ENCODE measurements around the gene FERMT1. TPM values are rescaled to one million over a fixed set of nuclear protein-coding genes. Genes with fewer than 3 reads are reported as not detected.

FERMT1 gene
- total RNA-seq, 2 donors from 2014 or later = 3.5 to 4.1 TPM

DNA sequence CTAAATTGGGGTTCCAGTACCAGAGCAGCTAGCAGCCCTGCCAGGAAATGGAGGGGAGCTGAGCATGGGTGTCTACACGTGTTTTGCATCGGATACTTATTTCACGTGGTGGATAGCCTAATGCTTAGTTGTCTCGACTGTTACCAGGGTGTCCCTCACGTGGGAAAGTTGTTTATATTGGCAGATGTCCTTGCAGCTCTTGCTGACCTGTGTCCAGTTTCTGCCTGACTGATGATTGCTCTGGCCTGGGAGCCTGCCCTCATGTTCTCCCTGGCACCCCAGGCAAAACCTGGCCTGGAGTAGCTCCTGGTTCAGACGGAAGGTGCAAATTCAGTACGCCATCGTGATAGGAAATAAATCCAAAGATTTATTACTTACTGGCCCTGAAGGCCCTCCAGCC, 11.8 kb upstream of the FERMT1 start:
- WGBS, 2 experiments (ENCODE audit: insufficient coverage in 1 of 2, insufficient read length in 1 of 2) = 85 to 92% methylated on average over 3 to 8 of the region's 8 CpGs
- Mint-ChIP-seq H3K4me3 (no peak overlapping the region), H3K36me3 (ENCODE audit: low read depth) (no peaks in the 10 kb centered on the region), H3K9me3 (peaks cover 5% of the 10 kb centered on the region), H3K27me3 (ENCODE audit: insufficient read depth) (peaks cover 39% of the 10 kb centered on the region), H3K4me1 (no peaks in the 10 kb centered on the region), H3K27ac (no peak overlapping the region)
- Histone ChIP-seq H3K27me3 (ENCODE audit: control insufficient read depth, insufficient read depth, low read length, poor library complexity, severe bottlenecking) (peaks cover 50% of the 10 kb centered on the region), H3K4me3 (ENCODE audit: low read length) (no peak overlapping the region), H3K27ac (ENCODE audit: low read depth, low read length) (no peak overlapping the region), H3K36me3 (ENCODE audit: control insufficient read depth, insufficient read depth, low read length) (no peaks in the 10 kb centered on the region), H3K9me3 (ENCODE audit: control insufficient read depth, low read length) (no peaks in the 10 kb centered on the region), H3K4me1 (ENCODE audit: control insufficient read depth, insufficient read depth, low read length) (no peaks in the 10 kb centered on the region), H3K9ac (ENCODE audit: extremely low read depth, low read length, poor library complexity, severe bottlenecking) (no peak overlapping the region)
- TF ChIP-seq, protein P1, sequence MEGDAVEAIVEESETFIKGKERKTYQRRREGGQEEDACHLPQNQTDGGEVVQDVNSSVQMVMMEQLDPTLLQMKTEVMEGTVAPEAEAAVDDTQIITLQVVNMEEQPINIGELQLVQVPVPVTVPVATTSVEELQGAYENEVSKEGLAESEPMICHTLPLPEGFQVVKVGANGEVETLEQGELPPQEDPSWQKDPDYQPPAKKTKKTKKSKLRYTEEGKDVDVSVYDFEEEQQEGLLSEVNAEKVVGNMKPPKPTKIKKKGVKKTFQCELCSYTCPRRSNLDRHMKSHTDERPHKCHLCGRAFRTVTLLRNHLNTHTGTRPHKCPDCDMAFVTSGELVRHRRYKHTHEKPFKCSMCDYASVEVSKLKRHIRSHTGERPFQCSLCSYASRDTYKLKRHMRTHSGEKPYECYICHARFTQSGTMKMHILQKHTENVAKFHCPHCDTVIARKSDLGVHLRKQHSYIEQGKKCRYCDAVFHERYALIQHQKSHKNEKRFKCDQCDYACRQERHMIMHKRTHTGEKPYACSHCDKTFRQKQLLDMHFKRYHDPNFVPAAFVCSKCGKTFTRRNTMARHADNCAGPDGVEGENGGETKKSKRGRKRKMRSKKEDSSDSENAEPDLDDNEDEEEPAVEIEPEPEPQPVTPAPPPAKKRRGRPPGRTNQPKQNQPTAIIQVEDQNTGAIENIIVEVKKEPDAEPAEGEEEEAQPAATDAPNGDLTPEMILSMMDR (conservative IDR thresholded peaks at IDR 0.05) = no peak
- DNase-seq = no peak

DNA sequence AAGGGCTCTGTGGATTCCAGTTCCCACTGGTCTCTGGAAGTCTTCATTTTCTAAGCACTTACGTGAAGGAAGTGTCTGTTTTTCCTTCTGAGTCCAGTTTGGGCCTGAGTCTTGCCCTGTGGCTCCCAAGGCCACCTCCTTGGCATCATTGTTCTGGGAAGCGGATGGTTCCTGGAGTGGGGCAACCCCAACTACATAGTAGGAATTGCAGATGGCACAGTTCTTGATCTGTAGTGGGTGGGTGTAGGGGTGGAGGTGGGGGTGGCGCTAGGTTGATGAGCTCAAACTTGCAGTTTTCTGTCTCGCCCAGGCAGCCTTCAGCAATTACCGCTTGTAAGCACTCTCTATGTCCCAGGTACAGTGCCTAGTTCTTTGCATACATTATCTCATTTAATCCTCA, 7.2 kb upstream of the FERMT1 start:
- Histone ChIP-seq H3K27ac (ENCODE audit: low read depth, low read length) (no peak overlapping the region), H3K9me3 (ENCODE audit: control insufficient read depth, low read length) (no peaks in the 10 kb centered on the region), H3K4me1 (ENCODE audit: control insufficient read depth, insufficient read depth, low read length) (no peaks in the 10 kb centered on the region), H3K4me3 (ENCODE audit: low read length) (no peak overlapping the region), H3K36me3 (ENCODE audit: control insufficient read depth, insufficient read depth, low read length) (no peaks in the 10 kb centered on the region), H3K9ac (ENCODE audit: extremely low read depth, low read length, poor library complexity, severe bottlenecking) (no peak overlapping the region), H3K27me3 (ENCODE audit: control insufficient read depth, insufficient read depth, low read length, poor library complexity, severe bottlenecking) (peaks cover 16% of the 10 kb centered on the region)
- Mint-ChIP-seq H3K27me3 (ENCODE audit: insufficient read depth) (peaks cover 30% of the 10 kb centered on the region), H3K4me3 (no peak overlapping the region), H3K4me1 (no peaks in the 10 kb centered on the region), H3K9me3 (peaks cover 5% of the 10 kb centered on the region), H3K27ac (no peak overlapping the region), H3K36me3 (ENCODE audit: low read depth) (no peaks in the 10 kb centered on the region)
- TF ChIP-seq, protein P1 (conservative IDR thresholded peaks at IDR 0.05) = no peak
- 91 to 100% methylated on average over 2 to 5 of the region's 5 CpGs for WGBS, 2 experiments (ENCODE audit: insufficient coverage in 1 of 2, insufficient read length in 1 of 2)
- no peak for DNase-seq

DNA sequence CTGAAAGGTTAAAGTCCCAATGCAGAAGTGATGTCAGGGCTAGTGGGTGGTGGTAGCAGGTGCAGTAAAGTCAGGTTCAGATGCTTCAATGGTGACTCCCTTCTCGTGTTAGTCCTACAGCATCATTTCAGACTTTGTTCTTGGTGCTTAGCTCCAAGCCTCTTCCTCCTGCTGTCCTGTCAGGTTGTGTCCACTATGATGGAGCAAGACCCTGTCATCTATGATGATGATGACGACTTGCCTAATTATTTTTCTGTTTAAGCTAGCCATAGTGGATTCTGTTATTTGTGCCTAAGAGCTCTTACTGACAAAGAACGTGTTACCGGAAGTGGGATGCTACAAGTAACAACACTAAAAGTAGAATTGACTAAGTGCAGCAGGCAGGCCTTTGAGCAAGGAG, 5.0 kb upstream of the FERMT1 start:
- H3K9me3 Mint-ChIP-seq = no peaks in the 10 kb centered on the region
- H3K9me3 ChIP-seq (ENCODE audit: control insufficient read depth, low read length) = no peaks in the 10 kb centered on the region
- peaks cover 4% of the 10 kb centered on the region for H3K4me1 ChIP-seq (ENCODE audit: control insufficient read depth, insufficient read depth, low read length)
- peaks cover 19% of the 10 kb centered on the region for H3K27me3 ChIP-seq (ENCODE audit: control insufficient read depth, insufficient read depth, low read length, poor library complexity, severe bottlenecking)
- H3K9ac ChIP-seq (ENCODE audit: extremely low read depth, low read length, poor library complexity, severe bottlenecking) = no peak overlapping the region
- no peaks in the 10 kb centered on the region for H3K36me3 Mint-ChIP-seq (ENCODE audit: low read depth)
- no peaks in the 10 kb centered on the region for H3K36me3 ChIP-seq (ENCODE audit: control insufficient read depth, insufficient read depth, low read length)
- H3K27ac ChIP-seq (ENCODE audit: low read depth, low read length) = no peak overlapping the region
- H3K4me1 Mint-ChIP-seq = peaks cover 6% of the 10 kb centered on the region
- DNase-seq = no peak
- H3K4me3 Mint-ChIP-seq = no peak overlapping the region
- WGBS, 2 experiments (ENCODE audit: insufficient coverage in 1 of 2, insufficient read length in 1 of 2) = 86 to 87% methylated on average over 4 of the region's 4 CpGs
- no peak overlapping the region for H3K27ac Mint-ChIP-seq
- TF ChIP-seq, protein P1 (conservative IDR thresholded peaks at IDR 0.05) = no peak
- H3K4me3 ChIP-seq (ENCODE audit: low read length) = no peak overlapping the region
- H3K27me3 Mint-ChIP-seq (ENCODE audit: insufficient read depth) = peaks cover 26% of the 10 kb centered on the region
